ENCODE data around the gene TLR10. TPM values are rescaled to one million over a fixed set of nuclear protein-coding genes. Genes with fewer than 3 reads are reported as not detected.

TLR10 gene
- total and polyA plus RNA-seq, 2 of the 13 experiments (the other 11 are each of a cell fraction or from before 2014, with no cell fraction given): not detected

DNA sequence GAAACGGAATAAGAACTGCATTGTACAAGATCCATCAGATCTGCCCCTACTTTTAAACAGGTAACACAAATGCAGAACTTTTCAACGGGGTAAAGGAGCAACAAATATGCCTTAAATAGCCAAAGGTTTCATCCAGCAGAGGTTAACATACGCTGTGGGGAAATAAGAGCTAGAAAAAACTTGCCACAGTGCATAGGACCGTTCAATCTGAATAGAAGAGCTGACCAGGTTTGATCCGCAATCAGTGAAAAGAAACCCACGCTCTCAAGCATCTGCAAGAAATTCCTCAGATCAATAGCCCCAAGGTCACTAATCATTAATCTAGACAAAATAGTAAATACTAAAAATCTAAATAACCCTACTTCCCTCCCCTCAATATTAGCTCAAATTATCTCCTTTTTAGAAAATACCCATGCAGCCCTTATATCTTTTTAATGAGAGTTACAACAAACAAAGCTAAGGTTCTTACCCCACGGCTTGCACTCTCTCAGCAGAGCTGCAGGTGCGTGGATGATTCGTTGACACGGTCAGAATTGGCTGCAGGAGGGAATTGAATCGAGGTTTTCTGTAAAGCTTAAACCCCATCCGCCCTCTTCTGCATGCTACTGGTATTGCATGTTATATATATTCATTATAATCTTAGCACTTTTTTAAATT is at the start of gene TLR10 (continued):
- TF ChIP-seq, protein P1, sequence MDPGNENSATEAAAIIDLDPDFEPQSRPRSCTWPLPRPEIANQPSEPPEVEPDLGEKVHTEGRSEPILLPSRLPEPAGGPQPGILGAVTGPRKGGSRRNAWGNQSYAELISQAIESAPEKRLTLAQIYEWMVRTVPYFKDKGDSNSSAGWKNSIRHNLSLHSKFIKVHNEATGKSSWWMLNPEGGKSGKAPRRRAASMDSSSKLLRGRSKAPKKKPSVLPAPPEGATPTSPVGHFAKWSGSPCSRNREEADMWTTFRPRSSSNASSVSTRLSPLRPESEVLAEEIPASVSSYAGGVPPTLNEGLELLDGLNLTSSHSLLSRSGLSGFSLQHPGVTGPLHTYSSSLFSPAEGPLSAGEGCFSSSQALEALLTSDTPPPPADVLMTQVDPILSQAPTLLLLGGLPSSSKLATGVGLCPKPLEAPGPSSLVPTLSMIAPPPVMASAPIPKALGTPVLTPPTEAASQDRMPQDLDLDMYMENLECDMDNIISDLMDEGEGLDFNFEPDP (CRISPR knock-in tag; conservative IDR thresholded peaks at IDR 0.05): no peak
- TF ChIP-seq HNRNPUL1 (IDR thresholded peaks at IDR 0.05; ENCODE audit: low read depth, low read length): no peak
- TF ChIP-seq ZNF772 (CRISPR knock-in tag; IDR thresholded peaks at IDR 0.05): no peak
- no peak for TF ChIP-seq RBM22 (optimal IDR thresholded peaks at IDR 0.05; ENCODE audit: low read length)
- TF ChIP-seq, protein P2, sequence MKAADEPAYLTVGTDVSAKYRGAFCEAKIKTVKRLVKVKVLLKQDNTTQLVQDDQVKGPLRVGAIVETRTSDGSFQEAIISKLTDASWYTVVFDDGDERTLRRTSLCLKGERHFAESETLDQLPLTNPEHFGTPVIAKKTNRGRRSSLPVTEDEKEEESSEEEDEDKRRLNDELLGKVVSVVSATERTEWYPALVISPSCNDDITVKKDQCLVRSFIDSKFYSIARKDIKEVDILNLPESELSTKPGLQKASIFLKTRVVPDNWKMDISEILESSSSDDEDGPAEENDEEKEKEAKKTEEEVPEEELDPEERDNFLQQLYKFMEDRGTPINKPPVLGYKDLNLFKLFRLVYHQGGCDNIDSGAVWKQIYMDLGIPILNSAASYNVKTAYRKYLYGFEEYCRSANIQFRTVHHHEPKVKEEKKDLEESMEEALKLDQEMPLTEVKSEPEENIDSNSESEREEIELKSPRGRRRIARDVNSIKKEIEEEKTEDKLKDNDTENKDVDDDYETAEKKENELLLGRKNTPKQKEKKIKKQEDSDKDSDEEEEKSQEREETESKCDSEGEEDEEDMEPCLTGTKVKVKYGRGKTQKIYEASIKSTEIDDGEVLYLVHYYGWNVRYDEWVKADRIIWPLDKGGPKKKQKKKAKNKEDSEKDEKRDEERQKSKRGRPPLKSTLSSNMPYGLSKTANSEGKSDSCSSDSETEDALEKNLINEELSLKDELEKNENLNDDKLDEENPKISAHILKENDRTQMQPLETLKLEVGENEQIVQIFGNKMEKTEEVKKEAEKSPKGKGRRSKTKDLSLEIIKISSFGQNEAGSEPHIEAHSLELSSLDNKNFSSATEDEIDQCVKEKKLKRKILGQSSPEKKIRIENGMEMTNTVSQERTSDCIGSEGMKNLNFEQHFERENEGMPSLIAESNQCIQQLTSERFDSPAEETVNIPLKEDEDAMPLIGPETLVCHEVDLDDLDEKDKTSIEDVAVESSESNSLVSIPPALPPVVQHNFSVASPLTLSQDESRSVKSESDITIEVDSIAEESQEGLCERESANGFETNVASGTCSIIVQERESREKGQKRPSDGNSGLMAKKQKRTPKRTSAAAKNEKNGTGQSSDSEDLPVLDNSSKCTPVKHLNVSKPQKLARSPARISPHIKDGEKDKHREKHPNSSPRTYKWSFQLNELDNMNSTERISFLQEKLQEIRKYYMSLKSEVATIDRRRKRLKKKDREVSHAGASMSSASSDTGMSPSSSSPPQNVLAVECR (CRISPR knock-in tag; IDR thresholded peaks at IDR 0.05; ENCODE audit: borderline replicate concordance): no peak
- no peak for TF ChIP-seq THAP8 (CRISPR knock-in tag; IDR thresholded peaks at IDR 0.05; ENCODE audit: borderline replicate concordance)
- TF ChIP-seq CEBPZ (IDR thresholded peaks at IDR 0.05; ENCODE audit: low read length): no peak
- TF ChIP-seq FOXJ3 (CRISPR knock-in tag; IDR thresholded peaks at IDR 0.05; ENCODE audit: borderline replicate concordance): no peak
- TF ChIP-seq SKI (IDR thresholded peaks at IDR 0.05; ENCODE audit: partially characterized antibody): no peak
- TF ChIP-seq ZFP36L2 (CRISPR knock-in tag; IDR thresholded peaks at IDR 0.05): no peak
